NCI-H524 (cell line): ENCODE results near the gene PUM1.

ENCODE experiments used
- DNase-seq, 2 experiments: peaks; one replicate each; lab custom pipeline; 2025; lab: John Stamatoyannopoulos, UW

Gene PUM1

GRCh38 chr1:30905916-30906620 is 159.4 kb downstream of the PUM1 start:
- no peak for DNase-seq

GRCh38 chr1:30905403-30905802 is 160.1 kb downstream of the PUM1 start:
- DNase-seq, result no peak

GRCh38 chr1:30904962-30905335 is 160.6 kb downstream of the PUM1 start:
- no peak for DNase-seq

GRCh38 chr1:30904191-30904961 is 161.1 kb downstream of the PUM1 start:
- no peak for DNase-seq

GRCh38 chr1:30903343-30904034 is 162.0 kb downstream of the PUM1 start:
- no peak for DNase-seq

GRCh38 chr1:30902593-30903290 is 162.8 kb downstream of the PUM1 start:
- no peak for DNase-seq

- no peak for DNase-seq
These were observed 163.5 kb downstream of the PUM1 start for GRCh38 chr1:30901798-30902581.

GRCh38 chr1:30900931-30901560 is 164.5 kb downstream of the PUM1 start:
- no peak for DNase-seq

GRCh38 chr1:30900486-30900885 is 165.0 kb downstream of the PUM1 start:
- DNase-seq, result no peak

- no peak for DNase-seq
These were observed 165.7 kb downstream of the PUM1 start for GRCh38 chr1:30899577-30900389.

GRCh38 chr1:30898031-30898815 is 167.3 kb downstream of the PUM1 start:
- DNase-seq, result no peak

- DNase-seq, result no peak
These were observed 168.6 kb downstream of the PUM1 start for GRCh38 chr1:30896905-30897304.

GRCh38 chr1:30895944-30896660 is 169.4 kb downstream of the PUM1 start:
- DNase-seq, result no peak

- no peak for DNase-seq
These were observed 170.1 kb downstream of the PUM1 start for GRCh38 chr1:30895382-30895943.

GRCh38 chr1:30894508-30894973 is 171.0 kb downstream of the PUM1 start:
- DNase-seq, result no peak

- DNase-seq, result no peak
These were observed 171.6 kb downstream of the PUM1 start for GRCh38 chr1:30893776-30894507.

GRCh38 chr1:30892671-30893073 is 172.8 kb downstream of the PUM1 start:
- no peak for DNase-seq

GRCh38 chr1:30891227-30891552 is 174.3 kb downstream of the PUM1 start:
- DNase-seq, result no peak
